WTC11 (cell line): ENCODE results near the gene ZNF764. TPM values are rescaled to one million over a fixed set of nuclear protein-coding genes. Genes with fewer than 3 reads are reported as not detected.

Experiments
- ATAC-seq: fragments of 200-7000 bp; cut with Tn5 transposase; 2 replicates; pipeline ENCODE4 v1.10.0; 2021; ENCODE audit warnings: mild to moderate bottlenecking, moderate library complexity
- CTCF ChIA-PET: fragments of 300-600 bp; sonication (Branson Sonifier 250); formaldehyde crosslinking; loops from one replicate; lab custom pipeline; 2021; ENCODE audit warnings: antibody characterized with exemption; lab: Charles Lee
- POLR2A ChIA-PET: fragments of 350-600 bp; sonication (Branson Sonifier 250); formaldehyde crosslinking; loops from one replicate; lab custom pipeline; 2021; ENCODE audit warnings: antibody characterized with exemption; lab: Charles Lee
- DNase-seq: peaks from one replicate; pipeline ENCODE4 v3.0.0; 2021; ENCODE audit warnings: low spot score
- H3K27ac Mint-ChIP-seq: 2 replicates; pipeline ENCODE4 v1.8.0; 2021; ENCODE audit warnings: mixed read lengths
- H3K27me3 Mint-ChIP-seq: 2 replicates; pipeline ENCODE4 v1.8.0; 2021; ENCODE audit warnings: low read depth, mild to moderate bottlenecking, moderate library complexity, mixed read lengths
- H3K36me3 Mint-ChIP-seq: 2 replicates; pipeline ENCODE4 v1.8.0; 2021; ENCODE audit warnings: mixed read lengths
- H3K4me1 Mint-ChIP-seq: 2 replicates; pipeline ENCODE4 v1.8.0; 2022; ENCODE audit warnings: mixed read lengths
- H3K4me3 Mint-ChIP-seq: 2 replicates; pipeline ENCODE4 v1.8.0; 2021; ENCODE audit warnings: mild to moderate bottlenecking, moderate library complexity, mixed read lengths
- H3K9me3 Mint-ChIP-seq: 2 replicates; pipeline ENCODE4 v1.8.0; 2021; ENCODE audit warnings: mixed read lengths
- ARID4B ChIP-seq: sonication (generic); formaldehyde crosslinking; IDR thresholded peaks from 2 replicates; pipeline ENCODE4 v1.8.0; 2023; ENCODE audit warnings: missing genetic modification reagents, mild to moderate bottlenecking, borderline replicate concordance
- ATF1 ChIP-seq: sonication (generic); formaldehyde crosslinking; IDR thresholded peaks from 2 replicates; pipeline ENCODE4 v1.8.1; 2023; ENCODE audit warnings: mild to moderate bottlenecking, moderate library complexity, missing genetic modification reagents
- ETV6 ChIP-seq: sonication (generic); formaldehyde crosslinking; IDR thresholded peaks from 2 replicates; pipeline ENCODE4 v1.8.1; 2022; ENCODE audit warnings: mild to moderate bottlenecking, missing genetic modification reagents
- FOXJ3 ChIP-seq: sonication (generic); formaldehyde crosslinking; IDR thresholded peaks from 2 replicates; pipeline ENCODE4 v1.9.0; 2021; ENCODE audit warnings: missing genetic modification reagents, mild to moderate bottlenecking, borderline replicate concordance
- GTF2I ChIP-seq: fragments of 250-450 bp; sonication (Bioruptor Pico); conservative IDR thresholded peaks from 2 replicates; pipeline ENCODE4 v1.4.0; 2021; ENCODE audit warnings: mild to moderate bottlenecking
- OVOL2 ChIP-seq: fragments of 250-450 bp; sonication (Bioruptor Pico); IDR thresholded peaks from 2 replicates; pipeline ENCODE4 v1.9.0; 2021; ENCODE audit warnings: mild to moderate bottlenecking, borderline replicate concordance
- PRDM15 ChIP-seq: sonication (generic); formaldehyde crosslinking; IDR thresholded peaks from 2 replicates; pipeline ENCODE4 v1.8.0; 2022; ENCODE audit warnings: missing genetic modification reagents
- PREB ChIP-seq: sonication (generic); formaldehyde crosslinking; IDR thresholded peaks from 2 replicates; pipeline ENCODE4 v1.8.1; 2022; ENCODE audit warnings: mild to moderate bottlenecking, missing genetic modification reagents, moderate library complexity, borderline replicate concordance
- PRRX2 ChIP-seq: fragments of 250-450 bp; sonication (Bioruptor Pico); IDR thresholded peaks from 2 replicates; pipeline ENCODE4 v1.8.0; 2021; ENCODE audit warnings: mild to moderate bottlenecking
- ZNF121 ChIP-seq: sonication (generic); formaldehyde crosslinking; IDR thresholded peaks from 2 replicates; pipeline ENCODE4 v1.8.0; 2023; ENCODE audit warnings: missing genetic modification reagents
- ZNF219 ChIP-seq: sonication (generic); formaldehyde crosslinking; IDR thresholded peaks from 2 replicates; pipeline ENCODE4 v1.8.0; 2023; ENCODE audit warnings: missing genetic modification reagents, mild to moderate bottlenecking, borderline replicate concordance
- ZNF232 ChIP-seq: sonication (generic); formaldehyde crosslinking; IDR thresholded peaks from 2 replicates; pipeline ENCODE4 v1.8.0; 2022; ENCODE audit warnings: mild to moderate bottlenecking, missing genetic modification reagents
- total RNA-seq: library from RNA; stranded (reverse); gene quantifications from 3 replicates; pipeline ENCODE4 v1.2.3, GENCODE V29; 2021
- TF ChIP-seq, protein P1 (sequence below): fragments of 250-450 bp; sonication (Bioruptor Pico); IDR thresholded peaks from 2 replicates; pipeline ENCODE4 v2.1.2; 2022; ENCODE audit warnings: mild to moderate bottlenecking, moderate library complexity

ZNF764 gene
- total RNA-seq, 1 experiment from 2014 or later, result 10.4 TPM

GRCh38 chr16:30605158-30605557, 47.0 kb upstream of the ZNF764 start:
- ATAC-seq (no peak), DNase-seq (no peak)
- Mint-ChIP-seq H3K9me3 (no peaks in the 10 kb centered on the region), H3K27ac (0 out of 2 replicates have a peak overlapping the region, but pooled peaks have one; percentile 71), H3K36me3 (peaks cover 33% of the 10 kb centered on the region), H3K4me3 (no peak overlapping the region), H3K27me3 (no peaks in the 10 kb centered on the region), H3K4me1 (no peaks in the 10 kb centered on the region)
- no peak for TF ChIP-seq FOXJ3 (CRISPR knock-in tag)
- TF ChIP-seq ZNF232 (CRISPR knock-in tag), result no peak
- ChIA-PET CTCF (interaction anchor here (0.6 kb wide), 1 partner anchor 1119 kb away, joined by 3 read pairs; no protein-coding TSS in a partner anchor), POLR2A (no interaction called here)

DNA sequence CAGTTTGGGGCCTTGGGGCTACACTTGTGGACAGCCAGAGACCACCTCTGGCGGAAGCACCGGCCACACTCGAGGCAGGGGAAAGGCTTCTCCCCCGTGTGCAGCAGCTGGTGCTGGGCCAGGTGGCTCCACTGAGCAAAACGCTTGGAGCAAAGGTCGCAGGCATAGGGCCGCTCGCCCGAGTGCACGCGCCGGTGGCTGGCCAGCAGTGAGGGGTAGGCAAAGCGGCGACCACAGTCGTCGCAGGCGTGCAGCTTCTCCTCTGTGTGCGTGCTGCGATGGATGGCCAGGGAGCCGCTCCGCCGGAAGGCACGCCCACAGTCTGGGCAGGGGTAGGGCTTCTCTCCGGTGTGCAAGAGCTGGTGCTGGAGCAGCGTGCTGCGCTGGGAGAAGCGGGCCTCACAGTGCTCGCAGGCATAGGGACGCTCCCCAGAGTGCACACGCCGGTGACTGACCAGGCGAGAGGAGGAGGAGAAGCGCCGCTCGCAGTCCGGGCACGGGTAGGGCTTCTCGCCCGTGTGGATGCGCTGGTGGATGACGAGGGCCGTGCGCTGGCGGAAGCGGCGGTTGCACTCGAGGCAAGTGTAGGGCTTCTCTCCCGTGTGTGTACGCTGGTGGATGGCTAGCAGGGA, 46.3 kb upstream of the ZNF764 start:
- ChIA-PET CTCF (interaction anchor here (0.8 to 4.7 kb wide), 3 partner anchors 11 to 187 kb away, joined by 3 to 41 read pairs (median 4); partner anchors contain the start of gene DCTPP1), POLR2A (no interaction called here)
- Mint-ChIP-seq H3K4me1 (no peaks in the 10 kb centered on the region), H3K36me3 (peaks cover 33% of the 10 kb centered on the region), H3K9me3 (no peaks in the 10 kb centered on the region), H3K27ac (0 out of 2 replicates have a peak overlapping the region, but pooled peaks have one; percentile 71), H3K4me3 (no peak overlapping the region), H3K27me3 (no peaks in the 10 kb centered on the region)
- TF ChIP-seq ETV6 (CRISPR knock-in tag) (no peak), GTF2I (CRISPR knock-in tag) (no peak), ARID4B (CRISPR knock-in tag) (no peak), ZNF121 (no peak), PREB (CRISPR knock-in tag) (no peak), ZNF219 (CRISPR knock-in tag) (no peak), ATF1 (CRISPR knock-in tag) (no peak), PRDM15 (CRISPR knock-in tag) (no peak), OVOL2 (no peak), PRRX2 (no peak)
- TF ChIP-seq, protein P1, sequence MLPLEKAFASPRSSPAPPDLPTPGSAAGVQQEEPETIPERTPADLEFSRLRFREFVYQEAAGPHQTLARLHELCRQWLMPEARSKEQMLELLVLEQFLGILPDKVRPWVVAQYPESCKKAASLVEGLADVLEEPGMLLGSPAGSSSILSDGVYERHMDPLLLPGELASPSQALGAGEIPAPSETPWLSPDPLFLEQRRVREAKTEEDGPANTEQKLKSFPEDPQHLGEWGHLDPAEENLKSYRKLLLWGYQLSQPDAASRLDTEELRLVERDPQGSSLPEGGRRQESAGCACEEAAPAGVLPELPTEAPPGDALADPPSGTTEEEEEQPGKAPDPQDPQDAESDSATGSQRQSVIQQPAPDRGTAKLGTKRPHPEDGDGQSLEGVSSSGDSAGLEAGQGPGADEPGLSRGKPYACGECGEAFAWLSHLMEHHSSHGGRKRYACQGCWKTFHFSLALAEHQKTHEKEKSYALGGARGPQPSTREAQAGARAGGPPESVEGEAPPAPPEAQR, result no peak
- no peak for DNase-seq
- no peak; the same call in 1 of the 2 replicates for ATAC-seq
